AG20443 (cell line): ENCODE data around the gene TMEM244.
A peak's percentile ranks its signal among the peaks of the same experiment; 100 is the strongest.
"Not testable (repeated sequence)": the region's sequence is repeated elsewhere in the genome, so short reads cannot be mapped to it uniquely, and the experiment has no call there.

Source experiments
- DNase-seq: peaks from one replicate; pipeline ENCODE4 v3.0.0; 2012; ENCODE audit warnings: low spot score, mixed read lengths

Gene TMEM244

GRCh38 chr6:129860908-129861665 lies at the start of gene TMEM244:
Gene TMEM244 (minus strand): TSS chr6:129861315. CDS start chr6:129861188, 127 bp downstream.
- peak; percentile 56 for DNase-seq

DNA sequence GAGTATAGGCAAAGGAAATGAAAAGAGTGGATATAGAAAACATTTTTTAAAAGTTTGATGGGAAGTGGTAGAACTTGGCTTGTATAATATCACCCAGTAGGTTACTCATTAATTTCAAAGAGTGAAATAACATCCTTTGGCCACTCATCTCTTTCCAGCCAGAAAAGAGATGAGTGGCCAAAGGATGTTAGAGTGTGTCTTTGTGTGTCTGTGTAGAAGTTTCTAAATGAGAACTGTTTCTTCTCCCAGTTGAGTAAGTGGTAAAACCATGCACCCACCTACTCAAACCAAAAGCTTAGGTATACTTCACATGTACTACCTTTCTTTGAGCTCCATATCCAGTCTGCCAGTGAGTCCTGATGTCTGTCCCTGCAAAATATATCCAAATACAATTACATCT lies 47.7 kb upstream of the TMEM244 start:
- no peak for DNase-seq

DNA sequence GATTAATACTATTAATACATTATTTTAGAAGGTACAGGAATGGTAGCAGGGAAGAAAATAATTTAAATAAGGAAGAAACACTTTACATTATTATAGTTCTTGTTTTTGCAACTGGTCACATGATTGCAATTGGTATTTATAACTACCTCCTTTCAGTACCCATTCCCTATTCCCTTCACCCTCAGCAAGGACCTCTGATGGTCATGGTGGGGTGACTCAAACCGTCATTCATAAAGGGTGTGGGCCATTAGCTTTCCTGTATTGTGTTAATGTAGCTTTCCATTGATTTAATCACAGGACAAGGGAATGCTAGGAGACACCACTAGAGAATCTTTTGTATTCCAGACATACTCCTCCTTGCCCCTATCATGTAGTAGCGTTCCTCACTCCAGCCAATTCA lies 47.2 kb upstream of the TMEM244 start:
- DNase-seq: no peak

DNA sequence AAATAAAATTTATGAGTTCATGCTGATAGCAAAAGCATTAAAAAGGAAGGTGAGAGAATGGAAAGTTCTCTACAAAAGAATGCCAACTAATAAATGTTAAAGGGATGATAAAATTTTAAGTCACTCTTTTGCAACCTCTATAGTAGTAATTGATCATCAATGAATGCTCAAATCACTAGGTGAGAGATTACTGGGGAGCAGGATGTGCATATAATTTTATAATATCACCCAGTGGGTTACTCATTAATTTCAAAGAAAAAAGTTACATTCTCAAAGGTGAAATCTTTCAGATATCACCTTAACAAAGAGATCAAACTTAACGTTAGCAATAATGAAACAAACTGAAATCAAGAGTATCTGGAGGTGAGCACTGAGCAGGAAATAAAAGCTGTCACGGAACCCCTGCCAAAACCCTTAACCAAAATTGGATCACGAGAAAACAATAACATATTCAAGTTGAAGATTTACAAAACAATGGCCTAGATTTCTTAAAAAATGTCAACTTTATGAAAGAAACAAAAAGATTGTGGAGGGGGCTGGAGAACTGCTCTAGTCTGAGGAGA lies 45.5 kb upstream of the TMEM244 start:
- no peak for DNase-seq

DNA sequence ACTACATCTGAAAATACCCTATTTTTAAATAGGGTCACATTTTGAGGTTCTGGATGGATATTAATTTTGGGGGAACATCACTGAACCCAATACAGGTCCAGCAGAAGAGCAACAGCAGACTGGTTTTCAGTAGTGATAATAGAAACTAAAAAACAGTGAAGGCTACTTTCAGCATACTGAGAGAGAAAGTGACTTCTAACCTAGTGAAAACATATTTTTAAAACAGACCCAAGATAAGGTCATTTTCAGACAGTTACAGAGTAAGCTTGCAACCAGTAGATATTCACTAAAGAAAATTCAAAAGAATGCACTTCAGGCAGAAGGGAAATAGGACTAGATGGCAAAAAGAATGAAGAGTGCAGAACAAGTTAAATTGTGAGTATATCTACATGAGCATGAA lies 42.0 kb upstream of the TMEM244 start:
- no peak for DNase-seq

DNA sequence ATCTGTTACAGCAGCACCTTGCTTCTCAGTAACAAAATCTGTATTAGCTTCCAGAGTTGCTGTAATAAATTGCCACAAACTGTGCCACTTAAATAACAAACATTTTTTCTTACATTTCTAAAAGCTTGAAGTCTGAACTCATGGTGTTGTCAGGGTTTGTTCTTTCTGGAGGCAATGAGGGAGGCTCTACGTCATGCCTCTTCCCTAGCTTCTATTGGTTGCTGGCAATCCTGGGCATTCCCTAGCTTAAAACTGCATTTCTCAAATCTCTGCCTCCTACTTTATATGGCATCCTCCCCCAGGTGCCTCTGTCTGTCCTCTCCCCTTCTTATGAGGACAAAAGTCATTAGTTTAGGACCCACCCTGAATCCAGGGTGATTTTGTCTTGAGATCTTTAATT lies 41.6 kb upstream of the TMEM244 start:
- DNase-seq: no peak

DNA sequence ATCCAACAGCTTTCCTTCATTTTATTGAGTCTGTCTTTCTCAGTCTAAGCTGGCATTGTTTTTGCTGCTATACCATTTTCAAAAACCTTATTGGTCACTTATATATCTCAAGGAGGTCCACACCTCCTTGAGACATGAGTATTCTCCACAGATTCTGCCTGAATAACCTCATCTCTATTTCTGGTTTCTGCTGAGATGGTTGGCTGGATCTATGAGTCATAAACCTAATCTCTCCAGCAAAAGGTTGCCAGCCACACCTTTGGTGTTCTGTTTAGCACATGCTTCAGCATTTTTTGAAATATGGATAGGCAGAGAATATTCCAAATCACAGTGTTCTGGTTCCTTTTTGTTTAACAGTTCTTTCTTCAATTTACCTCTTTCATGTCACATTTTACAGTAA lies 40.8 kb upstream of the TMEM244 start:
- DNase-seq: no peak

DNA sequence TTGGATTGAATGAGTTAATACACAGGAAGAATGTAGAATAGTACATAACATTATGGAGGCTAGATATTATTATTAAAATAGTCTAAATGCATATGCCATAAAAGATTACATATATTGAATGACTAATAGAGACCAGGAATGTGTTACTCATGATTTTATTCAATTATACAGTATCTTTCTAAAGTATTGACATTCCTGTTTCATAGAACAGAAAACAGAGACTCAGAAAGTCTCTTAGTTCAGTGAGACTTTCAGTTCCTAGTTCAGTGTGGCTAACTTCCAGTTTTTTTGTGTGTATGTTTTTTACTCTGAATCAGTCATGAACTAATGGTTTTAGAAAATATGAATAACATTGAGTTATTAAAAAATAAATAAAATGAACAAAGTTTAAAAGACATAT lies 34.6 kb upstream of the TMEM244 start:
- no peak for DNase-seq

GRCh38 chr6:129894921-129895320 lies 33.8 kb upstream of the TMEM244 start:
- peak; percentile 17 for DNase-seq

- DNase-seq: no peak
These were observed 32.5 kb upstream of the TMEM244 start for GRCh38 chr6:129893640-129894039.

DNA sequence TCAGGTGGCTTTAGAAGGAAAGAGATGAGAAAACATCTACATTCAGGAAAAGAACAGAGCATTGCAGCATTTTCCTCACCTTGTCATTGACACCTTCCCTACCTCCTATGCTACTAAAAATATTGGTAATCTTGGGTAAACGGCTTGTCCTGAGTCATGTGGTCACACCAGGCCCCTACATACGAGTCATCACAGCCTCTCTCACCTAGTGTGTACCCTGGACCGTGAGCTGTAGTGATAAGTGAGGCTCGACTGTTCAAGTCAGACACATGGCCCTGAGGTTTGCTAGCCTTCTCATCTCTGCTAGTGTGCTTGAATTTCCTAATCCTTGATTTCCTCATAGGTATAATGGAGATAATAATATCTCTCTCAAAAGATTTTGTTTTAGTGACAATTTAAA lies 29.6 kb upstream of the TMEM244 start:
- no peak for DNase-seq

DNA sequence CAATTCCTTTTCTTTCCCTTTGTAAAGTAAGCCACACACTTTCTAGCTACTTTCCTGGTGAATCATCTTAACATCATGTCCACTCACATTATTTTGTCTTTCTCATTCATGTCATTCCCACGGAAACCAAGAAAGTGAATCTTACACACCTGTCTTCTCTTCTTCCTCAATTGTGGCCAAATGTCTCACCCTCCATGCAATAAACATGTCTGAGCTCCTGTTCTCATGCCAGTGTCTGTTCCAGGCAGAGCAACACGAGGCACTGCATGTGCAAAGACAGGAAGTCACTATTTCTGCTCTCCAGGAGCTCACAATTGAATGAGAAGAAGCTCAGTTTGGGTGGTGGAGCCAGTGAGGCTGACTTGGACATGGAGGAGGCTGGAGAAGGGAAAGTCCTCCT lies 29.0 kb upstream of the TMEM244 start:
- DNase-seq: peak; percentile 14

DNA sequence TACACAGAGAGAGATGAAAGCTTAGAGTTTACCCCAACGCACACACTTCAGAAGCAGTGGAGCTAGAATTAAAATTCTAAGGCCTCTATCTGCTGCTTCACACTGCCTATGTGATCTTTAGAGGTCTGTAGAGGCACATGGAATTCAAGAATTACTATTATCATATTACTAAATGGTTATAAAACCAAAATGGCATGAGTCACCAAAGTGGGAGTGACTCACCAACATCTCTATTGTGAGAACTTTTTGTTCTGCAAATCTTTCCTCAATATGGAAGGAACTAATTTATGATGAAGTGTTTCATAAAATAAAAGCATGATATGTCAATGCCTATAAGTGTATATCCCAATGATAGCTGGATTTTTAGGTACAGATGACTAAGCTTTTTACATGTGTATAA lies 28.5 kb upstream of the TMEM244 start:
- peak; percentile 56 for DNase-seq

GRCh38 chr6:129886401-129887155 lies 25.5 kb upstream of the TMEM244 start:
- no peak for DNase-seq

DNA sequence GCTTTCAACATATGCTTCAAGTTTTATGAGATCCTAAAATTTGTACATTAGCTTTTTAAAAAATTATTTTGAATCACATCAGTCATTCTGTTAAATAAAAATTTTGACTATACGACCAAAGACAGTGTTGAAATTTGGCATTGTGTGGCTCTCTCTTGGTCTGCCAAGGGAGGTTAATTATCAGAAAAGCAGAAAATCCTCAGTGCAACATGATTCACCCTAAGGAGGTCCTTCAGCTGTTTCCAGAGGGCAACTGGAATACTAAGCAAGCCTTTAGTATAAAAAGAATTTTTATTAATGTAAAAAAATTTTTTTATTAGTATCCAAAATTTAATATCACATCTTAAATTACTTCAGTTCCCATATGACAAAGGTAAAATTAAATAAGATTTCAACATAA lies 23.1 kb upstream of the TMEM244 start:
- DNase-seq: no peak

DNA sequence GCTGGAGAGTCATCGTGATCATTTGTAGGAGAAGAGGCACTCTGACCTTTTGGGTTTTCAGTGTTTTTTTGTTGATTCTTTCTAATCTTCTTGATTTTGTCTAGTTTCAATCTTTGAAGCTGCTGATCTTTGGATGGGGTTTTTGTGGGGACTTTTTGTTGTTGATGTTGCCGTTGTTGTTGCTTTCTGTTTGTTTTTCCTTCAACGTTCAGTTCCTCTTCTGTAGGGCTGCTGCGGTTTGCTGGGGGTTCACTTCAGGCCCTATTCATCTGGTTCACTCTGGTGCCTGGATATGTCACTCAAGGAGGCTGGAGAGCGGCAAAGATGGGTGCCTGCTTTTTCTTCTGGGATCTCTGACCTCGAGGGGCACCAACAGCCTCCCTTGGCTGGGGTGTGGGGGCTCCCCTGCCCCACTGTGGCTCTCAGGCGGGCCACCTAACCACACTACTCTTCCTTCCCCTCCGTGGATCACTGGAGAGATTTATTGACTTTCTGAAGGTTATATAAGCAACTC lies 21.5 kb upstream of the TMEM244 start:
- no peak for DNase-seq

DNA sequence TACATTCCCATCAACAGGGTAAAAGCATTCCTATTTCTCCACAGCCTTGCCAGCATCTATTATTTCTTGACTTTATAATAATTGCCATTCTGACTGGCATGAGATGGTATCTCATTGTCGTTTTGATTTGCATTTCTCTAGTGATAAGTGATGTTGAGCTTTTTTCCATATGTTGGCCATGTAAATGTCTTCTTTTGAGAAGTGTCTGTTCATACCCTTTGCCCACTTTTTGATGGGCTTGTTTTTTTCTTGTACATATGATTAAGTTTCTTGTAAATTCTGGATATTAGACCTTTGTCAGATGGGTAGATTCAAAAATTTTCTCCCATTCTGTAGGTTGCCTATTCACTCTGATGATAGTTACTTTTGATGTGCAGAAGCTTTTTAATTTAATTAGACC lies 16.8 kb upstream of the TMEM244 start:
- not testable (repeated sequence) for DNase-seq

- DNase-seq: no peak
These were observed 14.8 kb upstream of the TMEM244 start for GRCh38 chr6:129875610-129876520.

DNA sequence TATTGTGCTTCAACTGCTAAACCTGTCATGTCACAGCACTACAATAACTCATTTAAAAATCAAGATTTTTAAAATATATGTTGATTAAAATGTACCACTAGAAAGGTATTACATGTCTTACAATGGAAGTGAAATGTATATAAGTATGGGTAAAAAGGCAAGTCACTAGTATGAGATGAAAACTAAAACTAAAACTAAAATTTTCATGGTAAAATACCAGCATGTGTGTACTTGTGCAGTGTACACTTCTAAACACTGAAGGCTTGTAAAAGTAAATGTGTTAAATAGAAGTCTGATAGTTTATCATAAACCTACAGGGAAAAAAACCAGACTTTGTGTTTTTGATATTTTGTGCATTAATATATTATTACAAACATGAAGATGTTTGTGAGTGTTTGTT lies 13.7 kb upstream of the TMEM244 start:
- no peak for DNase-seq

DNA sequence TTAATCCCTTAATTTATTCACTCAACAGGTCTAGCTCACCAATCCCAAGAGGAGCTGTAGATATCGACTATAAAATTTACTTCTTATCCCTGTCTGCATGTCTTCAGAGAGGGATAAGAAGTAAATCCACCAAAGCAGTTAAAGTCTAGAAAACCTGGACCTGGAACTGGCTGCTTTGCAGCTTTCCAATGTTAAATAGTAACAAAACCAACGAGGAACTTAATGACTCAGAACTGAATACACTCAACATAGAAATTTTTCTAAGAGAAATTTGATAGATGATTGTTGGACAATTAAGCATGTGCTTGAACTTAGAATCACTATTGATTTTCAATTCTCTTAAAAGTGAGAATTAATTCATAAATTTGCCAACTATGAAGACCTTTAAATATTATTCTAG lies 11.5 kb upstream of the TMEM244 start:
- DNase-seq: no peak

DNA sequence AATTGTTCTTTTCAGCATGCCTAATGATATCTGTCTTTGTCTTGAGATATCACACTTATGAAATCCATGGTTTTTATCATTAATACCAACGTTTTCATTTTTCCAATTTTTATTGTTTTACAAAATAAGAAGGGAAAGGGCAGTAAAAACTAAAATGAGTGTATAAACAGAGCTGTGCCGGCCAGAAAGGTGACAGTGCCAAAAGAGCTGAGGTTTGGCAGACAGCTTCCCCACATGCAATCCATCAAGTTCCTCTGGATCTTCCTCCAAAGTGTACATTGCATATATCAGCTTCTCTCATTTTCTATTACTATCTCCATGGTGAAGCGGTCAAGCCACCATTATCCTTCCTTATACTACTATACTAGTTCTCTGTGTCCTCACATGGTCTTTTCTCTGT lies 10.1 kb upstream of the TMEM244 start:
- DNase-seq: no peak

GRCh38 chr6:129867403-129867802 lies 6.3 kb upstream of the TMEM244 start:
- no peak for DNase-seq
